HEK293 (cell line): ENCODE data around the gene DUT.

Experiments
- CTCF ChIA-PET: fragments of 350-600 bp; formaldehyde crosslinking; extraction: SDS; loops from one replicate; lab custom pipeline; 2021; ENCODE audit warnings: antibody characterized with exemption; lab: Yijun Ruan, JAX
- POLR2A ChIA-PET: fragments of 300-600 bp; formaldehyde crosslinking; extraction: SDS; loops from one replicate; lab custom pipeline; 2020; ENCODE audit warnings: antibody characterized with exemption, inconsistent platforms; lab: Yijun Ruan, JAX
- H3K27ac ChIP-seq: fragments of 200-500 bp; sonication (Bioruptor generic); 2 replicates; pipeline ENCODE4 v1.5.1; 2014; ENCODE audit warnings: low read depth, low read length, control low read depth, inconsistent platforms; ENCODE audit errors: extremely low read depth
- H3K36me3 ChIP-seq, 2 experiments: fragments of 200-500 bp in 1 of 2; sonication (Bioruptor generic) in 1 of 2; 1 replicate in 1 of 2; 2 replicates in 1 of 2; pipeline ENCODE4 v1.5.1; 2014 to 2017; ENCODE audit warnings: inconsistent platforms in 2 of 2, low read length in 2 of 2; ENCODE audit not compliant: control insufficient read depth in 2 of 2, insufficient read depth in 1 of 2
- H3K4me1 ChIP-seq: fragments of 200-500 bp; sonication (Bioruptor generic); 2 replicates; pipeline ENCODE4 v1.5.1; 2014; ENCODE audit warnings: mild to moderate bottlenecking, low read length, inconsistent platforms; ENCODE audit not compliant: control insufficient read depth, insufficient read depth
- H3K4me3 ChIP-seq: 2 replicates; pipeline ENCODE4 v1.5.1; 2011; ENCODE audit warnings: low read depth, mild to moderate bottlenecking, control low read depth, low read length, moderate library complexity
- H3K9me3 ChIP-seq: fragments of 200-500 bp; sonication (Bioruptor generic); 2 replicates; pipeline ENCODE4 v1.5.1; 2014; ENCODE audit warnings: low read depth, low read length, inconsistent platforms; ENCODE audit not compliant: control insufficient read depth, insufficient read depth
- GLIS1 ChIP-seq: fragments of 450-650 bp; formaldehyde crosslinking; IDR thresholded peaks from 2 replicates; pipeline ENCODE4 v1.5.1; 2016; ENCODE audit warnings: missing biosample characterization, missing genetic modification characterization
- KLF16 ChIP-seq: fragments of 450-650 bp; formaldehyde crosslinking; IDR thresholded peaks from 2 replicates; pipeline ENCODE4 v1.5.1; 2017; ENCODE audit warnings: missing biosample characterization, missing genetic modification characterization
- KLF8 ChIP-seq: fragments of 450-650 bp; formaldehyde crosslinking; IDR thresholded peaks from 2 replicates; pipeline ENCODE4 v1.5.1; 2016; ENCODE audit warnings: missing biosample characterization, missing genetic modification characterization
- SETDB1 ChIP-seq: IDR thresholded peaks from one replicate; pipeline ENCODE4 v1.6.1; 2017; ENCODE audit warnings: mild to moderate bottlenecking, low read length, moderate library complexity, mixed read lengths; ENCODE audit not compliant: insufficient read length
- SP2 ChIP-seq: fragments of 450-650 bp; formaldehyde crosslinking; IDR thresholded peaks from 2 replicates; pipeline ENCODE4 v1.5.1; 2016; ENCODE audit warnings: missing biosample characterization, missing genetic modification characterization
- ZBTB21 ChIP-seq: fragments of 450-650 bp; formaldehyde crosslinking; IDR thresholded peaks from 2 replicates; pipeline ENCODE4 v1.5.1; 2017; ENCODE audit warnings: missing biosample characterization, missing genetic modification characterization
- ZBTB7A ChIP-seq: fragments of 450-650 bp; formaldehyde crosslinking; IDR thresholded peaks from 2 replicates; pipeline ENCODE4 v1.5.1; 2016; ENCODE audit warnings: low read depth, missing biosample characterization, missing genetic modification characterization
- ZNF114 ChIP-seq: fragments of 450-650 bp; formaldehyde crosslinking; IDR thresholded peaks from 2 replicates; pipeline ENCODE4 v1.5.0; 2017; ENCODE audit warnings: missing biosample characterization, missing genetic modification characterization
- ZNF146 ChIP-seq: fragments of 450-650 bp; formaldehyde crosslinking; IDR thresholded peaks from 2 replicates; pipeline ENCODE4 v1.5.1; 2016; ENCODE audit warnings: missing biosample characterization, missing genetic modification characterization
- ZNF175 ChIP-seq: fragments of 450-650 bp; formaldehyde crosslinking; IDR thresholded peaks from 2 replicates; pipeline ENCODE4 v1.5.1; 2016; ENCODE audit warnings: missing biosample characterization, missing genetic modification characterization
- ZNF184 ChIP-seq: fragments of 450-650 bp; IDR thresholded peaks from 2 replicates; pipeline ENCODE4 v1.5.1; 2018; ENCODE audit warnings: missing biosample characterization, mild to moderate bottlenecking, missing genetic modification characterization
- ZNF214 ChIP-seq: fragments of 450-650 bp; formaldehyde crosslinking; IDR thresholded peaks from 2 replicates; pipeline ENCODE4 v1.5.1; 2017; ENCODE audit warnings: missing biosample characterization, mild to moderate bottlenecking, missing genetic modification characterization, borderline replicate concordance
- ZNF302 ChIP-seq: fragments of 450-650 bp; formaldehyde crosslinking; IDR thresholded peaks from 2 replicates; pipeline ENCODE4 v1.5.1; 2016; ENCODE audit warnings: missing biosample characterization, missing genetic modification characterization, low read depth
- ZNF354C ChIP-seq: fragments of 450-650 bp; formaldehyde crosslinking; IDR thresholded peaks from 2 replicates; pipeline ENCODE4 v1.5.1; 2016; ENCODE audit warnings: missing biosample characterization, missing genetic modification characterization, low read depth, borderline replicate concordance
- ZNF416 ChIP-seq: fragments of 450-650 bp; formaldehyde crosslinking; IDR thresholded peaks from 2 replicates; pipeline ENCODE4 v1.5.1; 2016; ENCODE audit warnings: missing biosample characterization, missing genetic modification characterization
- ZNF423 ChIP-seq: fragments of 450-650 bp; formaldehyde crosslinking; IDR thresholded peaks from 2 replicates; pipeline ENCODE4 v1.5.1; 2016; ENCODE audit warnings: missing biosample characterization, missing genetic modification characterization
- ZNF473 ChIP-seq: fragments of 450-650 bp; formaldehyde crosslinking; IDR thresholded peaks from 2 replicates; pipeline ENCODE4 v1.5.1; 2017; ENCODE audit warnings: missing biosample characterization, missing genetic modification characterization
- ZNF548 ChIP-seq: fragments of 450-650 bp; formaldehyde crosslinking; IDR thresholded peaks from 2 replicates; pipeline ENCODE4 v1.5.1; 2016; ENCODE audit warnings: missing biosample characterization, missing genetic modification characterization
- ZNF626 ChIP-seq: fragments of 450-650 bp; sonication (Bioruptor Pico); formaldehyde crosslinking; IDR thresholded peaks from 2 replicates; pipeline ENCODE4 v1.5.1; 2018; ENCODE audit warnings: missing biosample characterization, missing genetic modification characterization, inconsistent platforms
- ZNF658 ChIP-seq: fragments of 450-650 bp; formaldehyde crosslinking; IDR thresholded peaks from 2 replicates; pipeline ENCODE4; 2016; ENCODE audit warnings: missing biosample characterization, missing genetic modification characterization
- ZNF670 ChIP-seq: fragments of 450-650 bp; formaldehyde crosslinking; IDR thresholded peaks from 2 replicates; pipeline ENCODE4 v1.5.1; 2016; ENCODE audit warnings: missing biosample characterization, missing genetic modification characterization, low read depth
- ZSCAN30 ChIP-seq: fragments of 450-650 bp; IDR thresholded peaks from 2 replicates; pipeline ENCODE4 v1.5.1; 2018; ENCODE audit warnings: missing biosample characterization, mild to moderate bottlenecking, missing genetic modification characterization, moderate library complexity
- TF ChIP-seq, protein P1 (sequence below): fragments of 450-650 bp; formaldehyde crosslinking; IDR thresholded peaks from 2 replicates; pipeline ENCODE4 v1.5.1; 2016; ENCODE audit warnings: missing biosample characterization, missing genetic modification characterization
- TF ChIP-seq, protein P2 (sequence below): sonication (generic); formaldehyde crosslinking; IDR thresholded peaks from 2 replicates; pipeline ENCODE4 v1.8.1; 2022; ENCODE audit warnings: mild to moderate bottlenecking, moderate library complexity, missing genetic modification reagents
- TF ChIP-seq, protein P3 (sequence below): fragments of 450-650 bp; formaldehyde crosslinking; IDR thresholded peaks from 2 replicates; pipeline ENCODE4 v1.5.1; 2016; ENCODE audit warnings: missing biosample characterization, missing genetic modification characterization
- TF ChIP-seq, protein P4 (sequence below): fragments of 450-650 bp; formaldehyde crosslinking; IDR thresholded peaks from 2 replicates; pipeline ENCODE4 v1.5.1; 2016; ENCODE audit warnings: missing biosample characterization, missing genetic modification characterization

The DUT gene

DNA sequence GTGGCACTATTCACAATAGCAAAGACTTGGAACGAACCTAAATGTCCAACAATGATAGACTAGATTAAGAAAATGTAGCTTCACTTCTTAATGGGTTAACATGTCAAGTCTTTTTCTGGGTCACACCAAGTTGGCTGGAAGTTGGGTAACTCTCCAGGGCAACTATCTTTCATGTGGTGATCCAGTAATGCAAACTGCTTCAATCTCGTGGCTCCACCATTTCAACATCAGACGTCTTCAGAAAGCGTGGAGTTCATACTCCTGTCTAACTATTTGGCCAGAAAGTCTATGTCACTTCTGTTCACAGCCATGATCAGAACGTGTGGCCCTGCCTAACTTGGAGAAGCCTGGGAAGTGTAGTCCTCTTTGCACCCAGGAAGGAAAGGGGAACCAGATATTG lies 32.2 kb downstream of the DUT start (continued):
- TF ChIP-seq, protein P1, sequence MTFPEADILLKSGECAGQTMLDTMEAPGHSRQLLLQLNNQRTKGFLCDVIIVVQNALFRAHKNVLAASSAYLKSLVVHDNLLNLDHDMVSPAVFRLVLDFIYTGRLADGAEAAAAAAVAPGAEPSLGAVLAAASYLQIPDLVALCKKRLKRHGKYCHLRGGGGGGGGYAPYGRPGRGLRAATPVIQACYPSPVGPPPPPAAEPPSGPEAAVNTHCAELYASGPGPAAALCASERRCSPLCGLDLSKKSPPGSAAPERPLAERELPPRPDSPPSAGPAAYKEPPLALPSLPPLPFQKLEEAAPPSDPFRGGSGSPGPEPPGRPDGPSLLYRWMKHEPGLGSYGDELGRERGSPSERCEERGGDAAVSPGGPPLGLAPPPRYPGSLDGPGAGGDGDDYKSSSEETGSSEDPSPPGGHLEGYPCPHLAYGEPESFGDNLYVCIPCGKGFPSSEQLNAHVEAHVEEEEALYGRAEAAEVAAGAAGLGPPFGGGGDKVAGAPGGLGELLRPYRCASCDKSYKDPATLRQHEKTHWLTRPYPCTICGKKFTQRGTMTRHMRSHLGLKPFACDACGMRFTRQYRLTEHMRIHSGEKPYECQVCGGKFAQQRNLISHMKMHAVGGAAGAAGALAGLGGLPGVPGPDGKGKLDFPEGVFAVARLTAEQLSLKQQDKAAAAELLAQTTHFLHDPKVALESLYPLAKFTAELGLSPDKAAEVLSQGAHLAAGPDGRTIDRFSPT (tag by site-specific recombination): no peak
- TF ChIP-seq ZNF473 (tag by site-specific recombination): no peak

DNA sequence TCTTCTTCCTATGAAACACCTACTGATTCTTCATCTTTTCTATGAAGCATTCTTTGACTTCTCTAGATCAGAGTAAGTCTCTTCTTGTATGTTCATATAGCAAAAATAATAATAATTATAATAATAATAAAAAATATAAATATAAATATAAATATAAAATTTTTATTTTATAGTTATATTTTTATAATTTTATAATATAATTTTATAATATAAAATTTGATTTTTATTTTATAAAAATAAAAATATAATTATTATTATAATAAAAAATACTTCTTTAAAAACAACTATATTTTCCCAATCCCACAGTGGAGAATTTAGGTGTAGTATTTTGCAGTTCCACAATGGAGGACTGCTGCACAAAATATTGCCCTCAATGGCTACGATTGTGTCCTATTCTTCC lies 34.3 kb downstream of the DUT start:
- ChIA-PET POLR2A (no interaction called here), CTCF (interaction anchor here (0.5 kb wide), 1 partner anchor 218 kb away, joined by 4 read pairs; no protein-coding TSS in a partner anchor)
- no peak for TF ChIP-seq ZNF658 (tag by site-specific recombination)
- TF ChIP-seq ZNF626 (tag by site-specific recombination): no peak
- TF ChIP-seq ZNF670 (tag by site-specific recombination): no peak
- TF ChIP-seq ZNF302 (tag by site-specific recombination): no peak
- no peak overlapping the region for H3K27ac ChIP-seq
- H3K4me1 ChIP-seq: no peaks in the 10 kb centered on the region
- H3K9me3 ChIP-seq: no peaks in the 10 kb centered on the region
- H3K4me3 ChIP-seq: no peak overlapping the region
- H3K36me3 ChIP-seq: no peaks in the 10 kb centered on the region

DNA sequence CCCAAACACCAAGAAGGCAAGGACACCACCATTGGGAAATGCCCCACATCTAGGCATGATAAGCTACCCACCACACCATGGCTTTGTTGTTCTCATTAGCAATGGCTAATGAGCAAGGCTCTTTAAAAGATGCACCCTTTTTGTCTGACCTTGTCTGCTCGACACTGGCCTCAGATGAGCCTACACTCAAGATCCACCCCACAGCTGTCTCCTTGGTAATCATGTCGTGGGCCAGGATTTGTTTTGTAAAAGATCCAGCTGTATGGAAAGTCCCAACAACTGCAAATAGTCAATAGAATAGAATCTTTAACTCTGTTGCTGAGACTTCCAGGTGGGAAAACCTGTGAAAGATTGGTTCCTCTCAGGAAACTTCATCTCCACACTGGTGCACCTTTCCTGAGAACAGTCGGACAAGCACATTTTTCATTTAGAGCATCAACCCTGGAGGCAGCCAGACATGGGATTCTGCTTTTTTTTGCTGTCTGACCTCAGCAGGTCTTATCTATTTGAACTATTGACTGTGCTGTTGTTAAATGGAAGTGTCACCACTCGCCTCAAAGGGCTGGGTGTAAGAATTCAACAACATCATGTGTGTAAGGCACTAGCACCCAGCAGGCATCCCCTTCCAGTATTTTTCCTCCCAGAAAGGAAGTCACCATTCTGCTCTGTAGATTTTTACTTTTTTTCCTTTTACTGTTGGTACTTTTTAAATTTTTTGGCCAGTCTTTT lies 35.5 kb downstream of the DUT start:
- H3K36me3 ChIP-seq: no peaks in the 10 kb centered on the region
- TF ChIP-seq KLF16 (tag by site-specific recombination) (no peak), ZSCAN30 (no peak), ZNF354C (tag by site-specific recombination) (no peak), GLIS1 (no peak), ZNF175 (tag by site-specific recombination) (no peak), KLF8 (tag by site-specific recombination) (no peak), ZNF184 (tag by site-specific recombination) (no peak), ZNF423 (tag by site-specific recombination) (no peak), ZNF548 (no peak), SETDB1 (no peak), ZNF146 (tag by site-specific recombination) (no peak), ZNF416 (tag by site-specific recombination) (no peak), SP2 (tag by site-specific recombination) (no peak), ZNF214 (no peak), ZBTB7A (tag by site-specific recombination) (no peak), ZNF114 (tag by site-specific recombination) (no peak), ZBTB21 (tag by site-specific recombination) (no peak)
- TF ChIP-seq, protein P2, sequence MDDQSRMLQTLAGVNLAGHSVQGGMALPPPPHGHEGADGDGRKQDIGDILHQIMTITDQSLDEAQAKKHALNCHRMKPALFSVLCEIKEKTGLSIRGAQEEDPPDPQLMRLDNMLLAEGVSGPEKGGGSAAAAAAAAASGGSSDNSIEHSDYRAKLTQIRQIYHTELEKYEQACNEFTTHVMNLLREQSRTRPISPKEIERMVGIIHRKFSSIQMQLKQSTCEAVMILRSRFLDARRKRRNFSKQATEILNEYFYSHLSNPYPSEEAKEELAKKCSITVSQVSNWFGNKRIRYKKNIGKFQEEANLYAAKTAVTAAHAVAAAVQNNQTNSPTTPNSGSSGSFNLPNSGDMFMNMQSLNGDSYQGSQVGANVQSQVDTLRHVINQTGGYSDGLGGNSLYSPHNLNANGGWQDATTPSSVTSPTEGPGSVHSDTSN (CRISPR knock-in tag): no peak
- TF ChIP-seq, protein P3, sequence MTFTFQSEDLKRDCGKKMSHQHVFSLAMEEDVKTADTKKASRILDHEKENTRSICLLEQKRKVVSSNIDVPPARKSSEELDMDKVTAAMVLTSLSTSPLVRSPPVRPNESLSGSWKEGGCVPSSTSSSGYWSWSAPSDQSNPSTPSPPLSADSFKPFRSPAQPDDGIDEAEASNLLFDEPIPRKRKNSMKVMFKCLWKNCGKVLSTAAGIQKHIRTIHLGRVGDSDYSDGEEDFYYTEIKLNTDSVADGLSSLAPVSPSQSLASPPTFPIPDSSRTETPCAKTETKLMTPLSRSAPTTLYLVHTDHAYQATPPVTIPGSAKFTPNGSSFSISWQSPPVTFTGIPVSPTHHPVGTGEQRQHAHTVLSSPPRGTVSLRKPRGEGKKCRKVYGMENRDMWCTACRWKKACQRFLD: no peak
- TF ChIP-seq, protein P4, sequence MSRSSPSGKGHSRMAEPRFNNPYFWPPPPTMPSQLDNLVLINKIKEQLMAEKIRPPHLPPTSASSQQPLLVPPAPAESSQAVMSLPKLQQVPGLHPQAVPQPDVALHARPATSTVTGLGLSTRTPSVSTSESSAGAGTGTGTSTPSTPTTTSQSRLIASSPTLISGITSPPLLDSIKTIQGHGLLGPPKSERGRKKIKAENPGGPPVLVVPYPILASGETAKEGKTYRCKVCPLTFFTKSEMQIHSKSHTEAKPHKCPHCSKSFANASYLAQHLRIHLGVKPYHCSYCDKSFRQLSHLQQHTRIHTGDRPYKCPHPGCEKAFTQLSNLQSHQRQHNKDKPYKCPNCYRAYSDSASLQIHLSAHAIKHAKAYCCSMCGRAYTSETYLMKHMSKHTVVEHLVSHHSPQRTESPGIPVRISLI (tag by site-specific recombination): no peak
- TF ChIP-seq, all 188 proteins: peak for 0
- CTCF ChIA-PET: interaction anchor here (0.7 kb wide), 1 partner anchor 16 kb away, joined by 3 read pairs; no protein-coding TSS in a partner anchor
- Histone ChIP-seq H3K4me3 (no peak overlapping the region), H3K9me3 (no peaks in the 10 kb centered on the region), H3K27ac (no peak overlapping the region), H3K4me1 (no peaks in the 10 kb centered on the region)
- POLR2A ChIA-PET: no interaction called here
